A549 (cell line): ENCODE results near the gene CD27.

Experiments used
- CEBPB ChIP-seq, 2 experiments: fragments of >200 bp in 1 of 2; sonication (Bioruptor Twin) in 1 of 2; formaldehyde crosslinking in 1 of 2; IDR thresholded peaks; 2 replicates each; pipeline ENCODE4 v1.6.1; 2012 to 2016
- CTCF ChIP-seq: fragments of >200 bp; sonication (Bioruptor Twin); formaldehyde crosslinking; IDR thresholded peaks from 3 replicates; pipeline ENCODE4 v1.5.1; 2016
- EHMT2 ChIP-seq: fragments of 200-600 bp; sonication (generic); IDR thresholded peaks from 2 replicates; pipeline ENCODE4 v1.6.1; 2016; ENCODE audit warnings: antibody characterized with exemption, low read depth, mild to moderate bottlenecking, moderate library complexity
- FOSL2 ChIP-seq, 2 experiments: fragments of 450-650 bp in 1 of 2; fragments of >200 bp in 1 of 2; sonication (Bioruptor Twin) in 1 of 2; formaldehyde crosslinking; IDR thresholded peaks; 2 replicates each; pipeline versions ENCODE4 v1.5.0 to v1.6.1; 2016 to 2020; ENCODE audit warnings: mild to moderate bottlenecking in 1 of 2, moderate library complexity in 1 of 2
- POLR2A ChIP-seq: IDR thresholded peaks from 2 replicates; pipeline ENCODE4 v1.6.1; 2012; ENCODE audit warnings: mild to moderate bottlenecking, low read length
- RAD21 ChIP-seq, 2 experiments: fragments of >200 bp in 1 of 2; sonication (Bioruptor Twin) in 1 of 2; formaldehyde crosslinking in 1 of 2; IDR thresholded peaks in 1 of 2; conservative IDR thresholded peaks in 1 of 2; 2 replicates in 1 of 2; 3 replicates in 1 of 2; pipeline ENCODE4 v1.6.1; 2012 to 2018; ENCODE audit warnings: inconsistent platforms in 1 of 2
- REST ChIP-seq: fragments of 200-600 bp; sonication (generic); IDR thresholded peaks from 2 replicates; pipeline ENCODE4 v1.6.1; 2016; ENCODE audit warnings: antibody characterized with exemption, mild to moderate bottlenecking, moderate library complexity
- SMC3 ChIP-seq: fragments of >200 bp; sonication (Bioruptor Twin); formaldehyde crosslinking; IDR thresholded peaks from 3 replicates; pipeline ENCODE4 v1.6.1; 2018; ENCODE audit warnings: inconsistent platforms
- ZC3H11A ChIP-seq: fragments of 450-650 bp; IDR thresholded peaks from 2 replicates; pipeline ENCODE4 v1.6.1; 2014; ENCODE audit warnings: antibody characterized with exemption, mild to moderate bottlenecking

GRCh38 chr12:6463216-6463615, 18.5 kb downstream of the CD27 start:
- no peak for TF ChIP-seq CTCF
- no peak for TF ChIP-seq CEBPB (IDR thresholded peaks at IDR 0.05)
- no peak for TF ChIP-seq RAD21 (conservative IDR thresholded peaks at IDR 0.05 in 1 of 2, IDR thresholded peaks at IDR 0.05 in 1 of 2)
- TF ChIP-seq SMC3 = no peak
- TF ChIP-seq POLR2A = no peak
- no peak for TF ChIP-seq REST
- TF ChIP-seq FOSL2 (IDR thresholded peaks at IDR 0.05) = no peak
- TF ChIP-seq FOSL2 (CRISPR knock-in tag; IDR thresholded peaks at IDR 0.05) = no peak
- no peak for TF ChIP-seq EHMT2
- no peak for TF ChIP-seq ZC3H11A
